ENCODE data around the gene CLPTM1L.

CLPTM1L gene

GRCh38 chr5:1325870-1326531 lies 18.9 kb downstream of the CLPTM1L start:
- FAIRE-seq = no peak

- no peak for FAIRE-seq
These were observed 19.6 kb downstream of the CLPTM1L start for GRCh38 chr5:1325191-1325741.

GRCh38 chr5:1324719-1325190 lies 20.1 kb downstream of the CLPTM1L start:
- no peak for FAIRE-seq

GRCh38 chr5:1324301-1324700 lies 20.6 kb downstream of the CLPTM1L start:
- FAIRE-seq = no peak

- no peak for FAIRE-seq
These were observed 21.1 kb downstream of the CLPTM1L start for GRCh38 chr5:1323803-1324173.

GRCh38 chr5:1322955-1323802 lies 21.7 kb downstream of the CLPTM1L start:
- FAIRE-seq = no peak

GRCh38 chr5:1322036-1322900 lies 22.6 kb downstream of the CLPTM1L start:
- no peak for FAIRE-seq

- no peak for FAIRE-seq
These were observed 23.3 kb downstream of the CLPTM1L start for GRCh38 chr5:1321576-1321975.

- no peak for FAIRE-seq
These were observed 24.2 kb downstream of the CLPTM1L start for GRCh38 chr5:1320436-1321344.

- no peak for FAIRE-seq
These were observed 25.3 kb downstream of the CLPTM1L start for GRCh38 chr5:1319436-1320256.

- no peak for FAIRE-seq
These were observed 26.1 kb downstream of the CLPTM1L start for GRCh38 chr5:1318659-1319251.

- FAIRE-seq = no peak
These were observed 26.9 kb downstream of the CLPTM1L start for GRCh38 chr5:1317921-1318565.

- no peak for FAIRE-seq
These were observed 28.1 kb downstream of the CLPTM1L start for GRCh38 chr5:1316588-1317340.

- FAIRE-seq = no peak
These were observed 29.0 kb downstream of the CLPTM1L start for GRCh38 chr5:1315709-1316587.

- FAIRE-seq = no peak
These were observed 29.7 kb downstream of the CLPTM1L start for GRCh38 chr5:1315018-1315708.

- FAIRE-seq = no peak
These were observed 30.3 kb downstream of the CLPTM1L start for GRCh38 chr5:1314564-1314982.
